GM10266 (cell line): ENCODE results near the gene PLA2G2F.

Source experiments
- DNase-seq: peaks from one replicate; pipeline ENCODE4 v3.0.0; 2012; ENCODE audit errors: extremely low spot score
- CTCF ChIP-seq: IDR thresholded peaks from 2 replicates; pipeline ENCODE4 v1.5.1; 2012; ENCODE audit warnings: mild to moderate bottlenecking, low read depth; ENCODE audit not compliant: control insufficient read depth, insufficient read depth; ENCODE audit errors: missing control alignments

Gene PLA2G2F

GRCh38 chr1:20192364-20192763 is 53.2 kb downstream of the PLA2G2F start:
- TF ChIP-seq CTCF = no peak
- no peak for DNase-seq

- DNase-seq = no peak
- no peak for TF ChIP-seq CTCF
Observed at GRCh38 chr1:20192871-20193411, 53.8 kb downstream of the PLA2G2F start.

- TF ChIP-seq CTCF = no peak
Observed at GRCh38 chr1:20194224-20194623, 55.1 kb downstream of the PLA2G2F start.

GRCh38 chr1:20194757-20195461 is 55.8 kb downstream of the PLA2G2F start:
- peak; percentile 74 for DNase-seq
- peak; percentile 89 for TF ChIP-seq CTCF

More at GRCh38 chr1:20194224-20194623, 55.1 kb downstream of the PLA2G2F start:
- DNase-seq = no peak

- no peak for DNase-seq
- TF ChIP-seq CTCF = no peak
Observed at GRCh38 chr1:20195462-20195780, 56.3 kb downstream of the PLA2G2F start.

- DNase-seq = no peak
- no peak for TF ChIP-seq CTCF
Observed at GRCh38 chr1:20197329-20197791, 58.2 kb downstream of the PLA2G2F start.

GRCh38 chr1:20198296-20198695 is 59.2 kb downstream of the PLA2G2F start:
- TF ChIP-seq CTCF = no peak
- no peak for DNase-seq
